GM08714 (cell line): ENCODE data around the gene C19orf12.
"Not testable (repeated sequence)": the region's sequence is repeated elsewhere in the genome, so short reads cannot be mapped to it uniquely, and the experiment has no call there.

Experiments
- H3K4me3 ChIP-seq: fragments of 200-500 bp; sonication (Bioruptor generic); 2 replicates; pipeline ENCODE4 v1.5.1; 2014; ENCODE audit warnings: mild to moderate bottlenecking, low read length, inconsistent platforms
- ZNF274 ChIP-seq: IDR thresholded peaks from 2 replicates; pipeline ENCODE4 v1.6.1; 2012; ENCODE audit warnings: mild to moderate bottlenecking, low read depth, low read length

C19orf12 gene

GRCh38 chr19:29711584-29712132 lies 3.4 kb downstream of the C19orf12 start:
- no peak overlapping the region for H3K4me3 ChIP-seq
- no peak for TF ChIP-seq ZNF274

GRCh38 chr19:29709440-29709798 lies 5.6 kb downstream of the C19orf12 start:
- not testable (repeated sequence) for H3K4me3 ChIP-seq

- TF ChIP-seq ZNF274 = no peak
- no peak overlapping the region for H3K4me3 ChIP-seq
Observed at GRCh38 chr19:29708554-29709439, 6.3 kb downstream of the C19orf12 start.

- no peak for TF ChIP-seq ZNF274
- H3K4me3 ChIP-seq = no peak overlapping the region
Observed at GRCh38 chr19:29706635-29707034, 8.4 kb downstream of the C19orf12 start.

GRCh38 chr19:29705706-29706105 lies 9.4 kb downstream of the C19orf12 start:
- TF ChIP-seq ZNF274 = no peak
- H3K4me3 ChIP-seq = no peak overlapping the region

- no peak for TF ChIP-seq ZNF274
- H3K4me3 ChIP-seq = no peak overlapping the region
Observed at GRCh38 chr19:29704562-29705558, 10.2 kb downstream of the C19orf12 start.

GRCh38 chr19:29702963-29703320 lies 12.1 kb downstream of the C19orf12 start:
- TF ChIP-seq ZNF274 = no peak
- H3K4me3 ChIP-seq = no peak overlapping the region

GRCh38 chr19:29702161-29702962 lies 12.7 kb downstream of the C19orf12 start:
- H3K4me3 ChIP-seq = no peak overlapping the region
- no peak for TF ChIP-seq ZNF274

GRCh38 chr19:29700498-29700897 lies 14.6 kb downstream of the C19orf12 start:
- no peak overlapping the region for H3K4me3 ChIP-seq
- TF ChIP-seq ZNF274 = no peak

GRCh38 chr19:29699861-29700260 lies 15.2 kb downstream of the C19orf12 start:
- TF ChIP-seq ZNF274 = no peak
- no peak overlapping the region for H3K4me3 ChIP-seq

GRCh38 chr19:29697523-29698261 lies 17.4 kb downstream of the C19orf12 start:
- H3K4me3 ChIP-seq = no peak overlapping the region
- TF ChIP-seq ZNF274 = no peak

- TF ChIP-seq ZNF274 = no peak
- no peak overlapping the region for H3K4me3 ChIP-seq
Observed at GRCh38 chr19:29696565-29696846, 18.6 kb downstream of the C19orf12 start.
